WTC11 (cell line): Measurements from ENCODE around the gene WDR31. TPM values are rescaled to one million over a fixed set of nuclear protein-coding genes. Genes with fewer than 3 reads are reported as not detected.

Experiments
- ATAC-seq: fragments of 200-7000 bp; cut with Tn5 transposase; 2 replicates; pipeline ENCODE4 v1.10.0; 2021; ENCODE audit warnings: mild to moderate bottlenecking, moderate library complexity
- CTCF ChIA-PET: fragments of 300-600 bp; sonication (Branson Sonifier 250); formaldehyde crosslinking; loops from one replicate; lab custom pipeline; 2021; ENCODE audit warnings: antibody characterized with exemption; lab: Charles Lee
- POLR2A ChIA-PET: fragments of 350-600 bp; sonication (Branson Sonifier 250); formaldehyde crosslinking; loops from one replicate; lab custom pipeline; 2021; ENCODE audit warnings: antibody characterized with exemption; lab: Charles Lee
- DNase-seq: peaks from one replicate; pipeline ENCODE4 v3.0.0; 2021; ENCODE audit warnings: low spot score
- H3K27ac Mint-ChIP-seq: 2 replicates; pipeline ENCODE4 v1.8.0; 2021; ENCODE audit warnings: mixed read lengths
- H3K27me3 Mint-ChIP-seq: 2 replicates; pipeline ENCODE4 v1.8.0; 2021; ENCODE audit warnings: low read depth, mild to moderate bottlenecking, moderate library complexity, mixed read lengths
- H3K36me3 Mint-ChIP-seq: 2 replicates; pipeline ENCODE4 v1.8.0; 2021; ENCODE audit warnings: mixed read lengths
- H3K4me1 Mint-ChIP-seq: 2 replicates; pipeline ENCODE4 v1.8.0; 2022; ENCODE audit warnings: mixed read lengths
- H3K4me3 Mint-ChIP-seq: 2 replicates; pipeline ENCODE4 v1.8.0; 2021; ENCODE audit warnings: mild to moderate bottlenecking, moderate library complexity, mixed read lengths
- H3K9me3 Mint-ChIP-seq: 2 replicates; pipeline ENCODE4 v1.8.0; 2021; ENCODE audit warnings: mixed read lengths
- GTF2I ChIP-seq: fragments of 250-450 bp; sonication (Bioruptor Pico); conservative IDR thresholded peaks from 2 replicates; pipeline ENCODE4 v1.4.0; 2021; ENCODE audit warnings: mild to moderate bottlenecking
- JAZF1 ChIP-seq: fragments of 250-450 bp; sonication (Bioruptor Pico); IDR thresholded peaks from 2 replicates; pipeline ENCODE4 v1.9.0; 2021; ENCODE audit warnings: moderate library complexity, mild to moderate bottlenecking, inconsistent platforms
- KAT7 ChIP-seq: sonication (generic); formaldehyde crosslinking; IDR thresholded peaks from 2 replicates; pipeline ENCODE4 v1.8.1; 2023; ENCODE audit warnings: missing genetic modification reagents, mild to moderate bottlenecking, borderline replicate concordance
- NFE2L1 ChIP-seq: sonication (generic); formaldehyde crosslinking; IDR thresholded peaks from 2 replicates; pipeline ENCODE4 v1.8.1; 2023; ENCODE audit warnings: missing genetic modification reagents
- NFYB ChIP-seq: sonication (generic); formaldehyde crosslinking; conservative IDR thresholded peaks from 2 replicates; pipeline ENCODE4 v1.8.0; 2022; ENCODE audit warnings: low read depth, missing genetic modification reagents
- RELA ChIP-seq: sonication (generic); formaldehyde crosslinking; IDR thresholded peaks from 2 replicates; pipeline ENCODE4 v1.8.1; 2022; ENCODE audit warnings: missing genetic modification reagents, mild to moderate bottlenecking, borderline replicate concordance
- TCF7 ChIP-seq: sonication (generic); formaldehyde crosslinking; IDR thresholded peaks from 2 replicates; pipeline ENCODE4 v1.8.0; 2022; ENCODE audit warnings: mild to moderate bottlenecking, low read depth, missing genetic modification reagents, moderate library complexity
- TEAD1 ChIP-seq: sonication (generic); formaldehyde crosslinking; IDR thresholded peaks from 2 replicates; pipeline ENCODE4 v1.8.0; 2022; ENCODE audit warnings: mild to moderate bottlenecking, missing genetic modification reagents
- ZNF219 ChIP-seq: sonication (generic); formaldehyde crosslinking; IDR thresholded peaks from 2 replicates; pipeline ENCODE4 v1.8.0; 2023; ENCODE audit warnings: missing genetic modification reagents, mild to moderate bottlenecking, borderline replicate concordance
- total RNA-seq: library from RNA; stranded (reverse); gene quantifications from 3 replicates; pipeline ENCODE4 v1.2.3, GENCODE V29; 2021
- TF ChIP-seq, protein P1 (sequence below): sonication (generic); formaldehyde crosslinking; IDR thresholded peaks from 2 replicates; pipeline ENCODE4 v1.8.1; 2023; ENCODE audit warnings: mild to moderate bottlenecking, missing genetic modification reagents
- TF ChIP-seq, protein P2 (sequence below): fragments of 250-450 bp; sonication (Bioruptor Pico); IDR thresholded peaks from 2 replicates; pipeline ENCODE4 v1.8.0; 2021; ENCODE audit warnings: mild to moderate bottlenecking
- TF ChIP-seq, protein P3 (sequence below): sonication (generic); formaldehyde crosslinking; IDR thresholded peaks from 2 replicates; pipeline ENCODE4 v1.8.1; 2023; ENCODE audit warnings: mild to moderate bottlenecking, moderate library complexity, missing genetic modification reagents
- TF ChIP-seq, protein P4 (sequence below): fragments of 250-450 bp; sonication (Bioruptor Pico); IDR thresholded peaks from 2 replicates; pipeline ENCODE4 v2.1.2; 2022; ENCODE audit warnings: mild to moderate bottlenecking, moderate library complexity
- TF ChIP-seq, protein P5 (sequence below): sonication (generic); formaldehyde crosslinking; IDR thresholded peaks from 2 replicates; pipeline ENCODE4 v1.8.1; 2023; ENCODE audit warnings: mild to moderate bottlenecking, missing genetic modification reagents, moderate library complexity
- TF ChIP-seq, protein P6 (sequence below): fragments of 250-450 bp; sonication (Bioruptor Pico); IDR thresholded peaks from 2 replicates; pipeline ENCODE4 v1.9.0; 2021; ENCODE audit warnings: moderate library complexity, mild to moderate bottlenecking, inconsistent platforms, borderline replicate concordance
- TF ChIP-seq, protein P7 (sequence below): fragments of 250-450 bp; sonication (Bioruptor Pico); conservative IDR thresholded peaks from 2 replicates; pipeline ENCODE4 v1.9.0; 2021; ENCODE audit warnings: mild to moderate bottlenecking
- TF ChIP-seq, protein P8 (sequence below): sonication (generic); formaldehyde crosslinking; IDR thresholded peaks from 2 replicates; pipeline ENCODE4 v1.8.0; 2022; ENCODE audit warnings: mild to moderate bottlenecking, missing genetic modification reagents

WDR31 gene
- total RNA-seq, 1 experiment from 2014 or later = 0.37 TPM

DNA sequence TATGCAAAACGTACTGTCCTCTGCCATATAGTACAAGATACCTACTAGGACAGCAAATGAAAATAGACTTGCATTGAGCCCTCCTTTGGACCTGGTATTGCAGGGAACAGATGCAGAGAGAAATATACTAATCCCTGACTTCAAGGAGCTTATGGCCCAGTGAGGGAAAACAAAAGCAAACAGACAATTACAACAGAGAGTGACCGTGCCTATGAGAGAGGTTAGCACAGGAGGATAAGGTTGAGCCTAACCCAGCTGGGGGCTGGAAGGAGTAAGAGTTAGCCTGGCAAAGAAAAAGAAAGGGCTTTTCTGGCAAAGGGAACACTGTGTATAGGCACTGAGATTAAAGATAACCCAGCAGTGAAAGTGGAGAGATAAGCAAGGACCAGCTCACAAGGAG, 70.2 kb downstream of the WDR31 start (continued):
- TF ChIP-seq, protein P1, sequence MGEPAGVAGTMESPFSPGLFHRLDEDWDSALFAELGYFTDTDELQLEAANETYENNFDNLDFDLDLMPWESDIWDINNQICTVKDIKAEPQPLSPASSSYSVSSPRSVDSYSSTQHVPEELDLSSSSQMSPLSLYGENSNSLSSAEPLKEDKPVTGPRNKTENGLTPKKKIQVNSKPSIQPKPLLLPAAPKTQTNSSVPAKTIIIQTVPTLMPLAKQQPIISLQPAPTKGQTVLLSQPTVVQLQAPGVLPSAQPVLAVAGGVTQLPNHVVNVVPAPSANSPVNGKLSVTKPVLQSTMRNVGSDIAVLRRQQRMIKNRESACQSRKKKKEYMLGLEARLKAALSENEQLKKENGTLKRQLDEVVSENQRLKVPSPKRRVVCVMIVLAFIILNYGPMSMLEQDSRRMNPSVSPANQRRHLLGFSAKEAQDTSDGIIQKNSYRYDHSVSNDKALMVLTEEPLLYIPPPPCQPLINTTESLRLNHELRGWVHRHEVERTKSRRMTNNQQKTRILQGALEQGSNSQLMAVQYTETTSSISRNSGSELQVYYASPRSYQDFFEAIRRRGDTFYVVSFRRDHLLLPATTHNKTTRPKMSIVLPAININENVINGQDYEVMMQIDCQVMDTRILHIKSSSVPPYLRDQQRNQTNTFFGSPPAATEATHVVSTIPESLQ (CRISPR knock-in tag) = no peak
- TF ChIP-seq NFYB (CRISPR knock-in tag) = no peak
- TF ChIP-seq, protein P2, sequence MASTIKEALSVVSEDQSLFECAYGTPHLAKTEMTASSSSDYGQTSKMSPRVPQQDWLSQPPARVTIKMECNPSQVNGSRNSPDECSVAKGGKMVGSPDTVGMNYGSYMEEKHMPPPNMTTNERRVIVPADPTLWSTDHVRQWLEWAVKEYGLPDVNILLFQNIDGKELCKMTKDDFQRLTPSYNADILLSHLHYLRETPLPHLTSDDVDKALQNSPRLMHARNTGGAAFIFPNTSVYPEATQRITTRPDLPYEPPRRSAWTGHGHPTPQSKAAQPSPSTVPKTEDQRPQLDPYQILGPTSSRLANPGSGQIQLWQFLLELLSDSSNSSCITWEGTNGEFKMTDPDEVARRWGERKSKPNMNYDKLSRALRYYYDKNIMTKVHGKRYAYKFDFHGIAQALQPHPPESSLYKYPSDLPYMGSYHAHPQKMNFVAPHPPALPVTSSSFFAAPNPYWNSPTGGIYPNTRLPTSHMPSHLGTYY (CRISPR knock-in tag) = no peak

DNA sequence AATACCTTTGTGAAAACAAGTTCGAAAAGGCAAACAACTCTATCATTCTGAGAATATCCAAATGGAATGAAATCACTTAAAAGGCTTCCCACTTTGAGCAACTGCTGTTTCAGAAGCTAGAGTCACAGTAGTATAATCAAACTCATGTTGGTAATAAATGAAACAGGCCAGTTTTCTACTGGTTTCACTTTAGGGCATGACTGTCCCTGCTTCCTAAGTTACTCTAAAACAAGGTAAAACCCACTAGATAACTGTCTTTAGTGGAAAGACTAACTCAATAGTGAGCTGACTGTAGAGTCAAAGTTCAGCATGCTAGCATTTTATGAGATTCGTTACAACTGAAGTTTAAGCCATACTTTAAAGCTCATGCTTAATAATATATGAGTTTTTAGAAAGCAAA, 70.7 kb downstream of the WDR31 start:
- CTCF ChIA-PET = no interaction called here
- POLR2A ChIA-PET = no interaction called here
- no peak overlapping the region for H3K4me3 Mint-ChIP-seq

More for the DNA sequence above, 70.7 kb downstream of the WDR31 start:
- H3K9me3 Mint-ChIP-seq = no peaks in the 10 kb centered on the region
- TF ChIP-seq, protein P3, sequence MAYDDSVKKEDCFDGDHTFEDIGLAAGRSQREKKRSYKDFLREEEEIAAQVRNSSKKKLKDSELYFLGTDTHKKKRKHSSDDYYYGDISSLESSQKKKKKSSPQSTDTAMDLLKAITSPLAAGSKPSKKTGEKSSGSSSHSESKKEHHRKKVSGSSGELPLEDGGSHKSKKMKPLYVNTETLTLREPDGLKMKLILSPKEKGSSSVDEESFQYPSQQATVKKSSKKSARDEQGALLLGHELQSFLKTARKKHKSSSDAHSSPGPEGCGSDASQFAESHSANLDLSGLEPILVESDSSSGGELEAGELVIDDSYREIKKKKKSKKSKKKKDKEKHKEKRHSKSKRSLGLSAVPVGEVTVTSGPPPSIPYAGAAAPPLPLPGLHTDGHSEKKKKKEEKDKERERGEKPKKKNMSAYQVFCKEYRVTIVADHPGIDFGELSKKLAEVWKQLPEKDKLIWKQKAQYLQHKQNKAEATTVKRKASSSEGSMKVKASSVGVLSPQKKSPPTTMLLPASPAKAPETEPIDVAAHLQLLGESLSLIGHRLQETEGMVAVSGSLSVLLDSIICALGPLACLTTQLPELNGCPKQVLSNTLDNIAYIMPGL (CRISPR knock-in tag) = no peak
- TF ChIP-seq, protein P4, sequence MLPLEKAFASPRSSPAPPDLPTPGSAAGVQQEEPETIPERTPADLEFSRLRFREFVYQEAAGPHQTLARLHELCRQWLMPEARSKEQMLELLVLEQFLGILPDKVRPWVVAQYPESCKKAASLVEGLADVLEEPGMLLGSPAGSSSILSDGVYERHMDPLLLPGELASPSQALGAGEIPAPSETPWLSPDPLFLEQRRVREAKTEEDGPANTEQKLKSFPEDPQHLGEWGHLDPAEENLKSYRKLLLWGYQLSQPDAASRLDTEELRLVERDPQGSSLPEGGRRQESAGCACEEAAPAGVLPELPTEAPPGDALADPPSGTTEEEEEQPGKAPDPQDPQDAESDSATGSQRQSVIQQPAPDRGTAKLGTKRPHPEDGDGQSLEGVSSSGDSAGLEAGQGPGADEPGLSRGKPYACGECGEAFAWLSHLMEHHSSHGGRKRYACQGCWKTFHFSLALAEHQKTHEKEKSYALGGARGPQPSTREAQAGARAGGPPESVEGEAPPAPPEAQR (CRISPR knock-in tag) = no peak
- TF ChIP-seq TEAD1 (CRISPR knock-in tag) (no peak), KAT7 (CRISPR knock-in tag) (no peak), NFE2L1 (CRISPR knock-in tag) (no peak), TCF7 (CRISPR knock-in tag) (no peak), GTF2I (no peak), ZNF219 (CRISPR knock-in tag) (no peak), RELA (CRISPR knock-in tag) (no peak), JAZF1 (CRISPR knock-in tag) (no peak)
- TF ChIP-seq, protein P5, sequence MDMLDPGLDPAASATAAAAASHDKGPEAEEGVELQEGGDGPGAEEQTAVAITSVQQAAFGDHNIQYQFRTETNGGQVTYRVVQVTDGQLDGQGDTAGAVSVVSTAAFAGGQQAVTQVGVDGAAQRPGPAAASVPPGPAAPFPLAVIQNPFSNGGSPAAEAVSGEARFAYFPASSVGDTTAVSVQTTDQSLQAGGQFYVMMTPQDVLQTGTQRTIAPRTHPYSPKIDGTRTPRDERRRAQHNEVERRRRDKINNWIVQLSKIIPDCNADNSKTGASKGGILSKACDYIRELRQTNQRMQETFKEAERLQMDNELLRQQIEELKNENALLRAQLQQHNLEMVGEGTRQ (CRISPR knock-in tag) = no peak
- TF ChIP-seq, protein P6, sequence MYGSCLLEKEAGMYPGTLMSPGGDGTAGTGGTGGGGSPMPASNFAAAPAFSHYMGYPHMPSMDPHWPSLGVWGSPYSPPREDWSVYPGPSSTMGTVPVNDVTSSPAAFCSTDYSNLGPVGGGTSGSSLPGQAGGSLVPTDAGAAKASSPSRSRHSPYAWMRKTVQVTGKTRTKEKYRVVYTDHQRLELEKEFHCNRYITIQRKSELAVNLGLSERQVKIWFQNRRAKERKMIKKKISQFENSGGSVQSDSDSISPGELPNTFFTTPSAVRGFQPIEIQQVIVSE = no peak
- TF ChIP-seq, protein P7, sequence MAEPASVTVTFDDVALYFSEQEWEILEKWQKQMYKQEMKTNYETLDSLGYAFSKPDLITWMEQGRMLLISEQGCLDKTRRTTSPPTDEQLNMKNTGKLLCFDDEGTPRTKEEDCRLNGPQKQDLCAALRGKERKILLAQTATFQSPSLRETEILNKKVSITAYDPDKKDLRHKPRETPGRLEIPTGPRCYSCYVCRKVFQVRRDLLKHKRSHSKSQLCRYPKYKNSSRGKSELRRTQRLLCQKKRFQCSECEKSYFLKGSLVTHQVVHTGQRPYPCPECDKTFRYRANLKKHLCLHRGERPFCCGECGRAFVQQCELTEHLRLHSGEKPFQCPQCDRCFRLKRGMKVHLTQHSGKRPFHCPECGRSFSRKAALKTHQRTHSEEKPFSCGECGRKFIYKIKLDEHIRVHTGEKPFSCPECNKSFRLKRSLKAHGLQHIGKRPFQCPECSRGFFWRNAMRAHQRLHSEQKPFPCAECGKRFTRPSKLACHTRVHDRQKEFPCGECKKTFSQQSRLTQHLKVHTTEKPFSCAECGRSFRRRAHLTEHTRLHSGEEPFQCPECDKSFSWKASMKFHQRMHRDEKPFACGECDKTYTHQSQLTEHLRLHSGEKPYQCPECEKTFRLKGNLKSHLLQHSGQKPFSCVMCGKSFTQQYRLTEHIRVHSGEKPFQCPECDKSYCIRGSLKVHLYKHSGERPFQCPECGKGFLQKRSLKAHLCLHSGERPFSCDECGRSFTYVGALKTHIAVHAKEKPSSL = no peak
- TF ChIP-seq, protein P8, sequence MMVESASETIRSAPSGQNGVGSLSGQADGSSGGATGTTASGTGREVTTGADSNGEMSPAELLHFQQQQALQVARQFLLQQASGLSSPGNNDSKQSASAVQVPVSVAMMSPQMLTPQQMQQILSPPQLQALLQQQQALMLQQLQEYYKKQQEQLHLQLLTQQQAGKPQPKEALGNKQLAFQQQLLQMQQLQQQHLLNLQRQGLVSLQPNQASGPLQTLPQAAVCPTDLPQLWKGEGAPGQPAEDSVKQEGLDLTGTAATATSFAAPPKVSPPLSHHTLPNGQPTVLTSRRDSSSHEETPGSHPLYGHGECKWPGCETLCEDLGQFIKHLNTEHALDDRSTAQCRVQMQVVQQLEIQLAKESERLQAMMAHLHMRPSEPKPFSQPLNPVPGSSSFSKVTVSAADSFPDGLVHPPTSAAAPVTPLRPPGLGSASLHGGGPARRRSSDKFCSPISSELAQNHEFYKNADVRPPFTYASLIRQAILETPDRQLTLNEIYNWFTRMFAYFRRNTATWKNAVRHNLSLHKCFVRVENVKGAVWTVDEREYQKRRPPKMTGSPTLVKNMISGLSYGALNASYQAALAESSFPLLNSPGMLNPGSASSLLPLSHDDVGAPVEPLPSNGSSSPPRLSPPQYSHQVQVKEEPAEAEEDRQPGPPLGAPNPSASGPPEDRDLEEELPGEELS (CRISPR knock-in tag) = no peak
- H3K27me3 Mint-ChIP-seq = no peaks in the 10 kb centered on the region
- DNase-seq = no peak
- ATAC-seq = no peak
- peaks cover 37% of the 10 kb centered on the region for H3K36me3 Mint-ChIP-seq
- H3K27ac Mint-ChIP-seq = no peak overlapping the region
- H3K4me1 Mint-ChIP-seq = peaks cover 4% of the 10 kb centered on the region
